ENCODE data around the gene GNAQ.

The GNAQ gene

DNA sequence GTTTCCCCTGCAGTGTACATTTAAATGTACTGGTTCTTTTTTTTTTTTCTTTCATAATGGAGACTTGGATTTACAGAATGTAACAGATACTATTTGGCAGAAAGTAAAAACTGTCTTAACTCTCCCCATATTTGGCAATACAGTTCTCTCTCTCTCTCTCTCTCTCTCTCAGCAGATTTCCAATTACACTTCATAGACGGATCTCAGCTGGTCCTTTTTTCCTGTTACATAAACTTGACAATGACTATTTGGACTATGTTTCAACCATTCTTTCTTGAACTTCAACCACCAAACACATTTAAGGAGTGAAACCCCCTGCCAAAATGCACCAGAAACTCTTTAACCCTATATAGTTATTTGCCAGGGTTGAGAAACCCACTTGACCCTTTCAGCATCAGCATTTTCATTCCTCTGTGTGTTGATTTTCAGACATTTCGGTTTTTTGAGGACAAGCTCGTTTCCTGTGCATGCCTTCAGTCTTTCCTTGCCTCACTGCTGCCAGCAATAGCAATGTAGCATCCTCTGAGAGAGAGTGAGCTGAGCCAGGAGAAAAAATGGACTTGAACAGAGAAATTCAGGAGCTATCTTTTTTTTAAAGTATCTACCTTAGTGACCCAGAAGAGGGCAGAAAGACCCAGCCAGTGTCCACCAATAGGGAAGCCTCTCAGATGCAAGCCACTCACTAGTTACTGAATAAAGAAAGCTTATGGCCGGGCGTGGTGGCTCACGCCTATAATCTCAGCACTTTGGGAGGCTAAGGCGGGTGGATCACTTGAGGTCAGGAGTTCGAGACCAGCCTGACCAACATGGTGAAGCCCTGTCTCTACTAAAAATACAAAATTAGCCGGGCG is 357.4 kb downstream of the GNAQ start:
- TF ChIP-seq CEBPB (IDR thresholded peaks at IDR 0.05), result no peak
- TF ChIP-seq, protein P1, sequence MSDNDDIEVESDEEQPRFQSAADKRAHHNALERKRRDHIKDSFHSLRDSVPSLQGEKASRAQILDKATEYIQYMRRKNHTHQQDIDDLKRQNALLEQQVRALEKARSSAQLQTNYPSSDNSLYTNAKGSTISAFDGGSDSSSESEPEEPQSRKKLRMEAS (IDR thresholded peaks at IDR 0.05), result no peak
- TF ChIP-seq TAF1 (IDR thresholded peaks at IDR 0.05; ENCODE audit: low read depth), result no peak
- TF ChIP-seq RAD21 (IDR thresholded peaks at IDR 0.05; ENCODE audit: low read depth), result 0 out of 2 replicates have a peak, but pooled peaks have one; percentile 3

GRCh38 chr9:77672183-77672582 is 359.4 kb downstream of the GNAQ start:
- no peak for TF ChIP-seq ZBTB7A (IDR thresholded peaks at IDR 0.05; ENCODE audit: low read depth)
- no peak for TF ChIP-seq CREB1 (IDR thresholded peaks at IDR 0.05; ENCODE audit: low read depth)
- TF ChIP-seq, protein P2, sequence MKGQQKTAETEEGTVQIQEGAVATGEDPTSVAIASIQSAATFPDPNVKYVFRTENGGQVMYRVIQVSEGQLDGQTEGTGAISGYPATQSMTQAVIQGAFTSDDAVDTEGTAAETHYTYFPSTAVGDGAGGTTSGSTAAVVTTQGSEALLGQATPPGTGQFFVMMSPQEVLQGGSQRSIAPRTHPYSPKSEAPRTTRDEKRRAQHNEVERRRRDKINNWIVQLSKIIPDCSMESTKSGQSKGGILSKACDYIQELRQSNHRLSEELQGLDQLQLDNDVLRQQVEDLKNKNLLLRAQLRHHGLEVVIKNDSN (IDR thresholded peaks at IDR 0.05), result no peak
- TF ChIP-seq YY1 (IDR thresholded peaks at IDR 0.05; ENCODE audit: low read depth), result no peak
- TF ChIP-seq TAF1 (IDR thresholded peaks at IDR 0.05; ENCODE audit: low read depth), result no peak
- no peak for TF ChIP-seq EP300 (IDR thresholded peaks at IDR 0.05; ENCODE audit: borderline replicate concordance)
- TF ChIP-seq REST (IDR thresholded peaks at IDR 0.05; ENCODE audit: low read depth), result no peak
- no peak for TF ChIP-seq TEAD4 (IDR thresholded peaks at IDR 0.05)
- no peak for TF ChIP-seq NFIC (IDR thresholded peaks at IDR 0.05)
- TF ChIP-seq, protein P1 (IDR thresholded peaks at IDR 0.05), result no peak
- TF ChIP-seq TCF12 (IDR thresholded peaks at IDR 0.05; ENCODE audit: low read depth), result no peak
- TF ChIP-seq RAD21 (IDR thresholded peaks at IDR 0.05; ENCODE audit: low read depth), result no peak
- TF ChIP-seq FOXM1 (IDR thresholded peaks at IDR 0.05; ENCODE audit: borderline replicate concordance, low read depth), result no peak
- no peak for TF ChIP-seq CEBPB (IDR thresholded peaks at IDR 0.05)
- no peak for TF ChIP-seq EGR1 (IDR thresholded peaks at IDR 0.05)

DNA sequence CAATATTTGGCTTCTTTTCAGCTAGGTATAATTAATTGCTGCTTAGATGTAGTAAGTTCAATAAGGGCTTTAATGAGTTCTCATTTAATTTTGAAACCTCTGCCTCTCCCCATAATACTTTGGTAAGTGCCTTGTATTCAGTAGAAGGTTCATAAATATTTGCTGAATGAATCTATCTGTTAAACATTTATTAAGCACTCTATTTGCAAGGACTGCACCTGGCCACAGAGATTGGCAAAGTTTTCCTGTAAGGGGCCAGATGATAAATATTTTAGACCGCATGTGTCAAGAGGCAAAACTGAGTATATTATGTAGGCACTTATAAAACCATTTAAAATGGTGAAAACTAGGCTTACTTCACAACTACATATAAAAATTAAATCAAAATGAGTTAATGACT is 364.5 kb downstream of the GNAQ start:
- TF ChIP-seq RAD21 (IDR thresholded peaks at IDR 0.05; ENCODE audit: low read depth) (no peak), YY1 (IDR thresholded peaks at IDR 0.05; ENCODE audit: low read depth) (no peak), CEBPB (IDR thresholded peaks at IDR 0.05) (no peak), CREB1 (IDR thresholded peaks at IDR 0.05; ENCODE audit: low read depth) (no peak), EGR1 (IDR thresholded peaks at IDR 0.05) (no peak), FOXM1 (IDR thresholded peaks at IDR 0.05; ENCODE audit: borderline replicate concordance, low read depth) (no peak), EP300 (IDR thresholded peaks at IDR 0.05; ENCODE audit: borderline replicate concordance) (no peak), TAF1 (IDR thresholded peaks at IDR 0.05; ENCODE audit: low read depth) (no peak), TCF12 (IDR thresholded peaks at IDR 0.05; ENCODE audit: low read depth) (no peak), ZBTB7A (IDR thresholded peaks at IDR 0.05; ENCODE audit: low read depth) (no peak), TEAD4 (IDR thresholded peaks at IDR 0.05) (no peak), NFIC (IDR thresholded peaks at IDR 0.05) (no peak)
- TF ChIP-seq, protein P1 (IDR thresholded peaks at IDR 0.05), result no peak
- TF ChIP-seq, protein P2 (IDR thresholded peaks at IDR 0.05), result no peak

Measured in Ishikawa (cell line).